Nucleus accumbens (tissue), 56 donors: Measurements from ENCODE around the gene EHBP1L1.
A peak's percentile ranks its signal among the peaks of the same experiment; 100 is the strongest.

Experiments
- DNase-seq, 56 donors: peaks; one replicate each; lab custom pipeline; 2025; lab: John Stamatoyannopoulos, UW

Gene EHBP1L1

DNA sequence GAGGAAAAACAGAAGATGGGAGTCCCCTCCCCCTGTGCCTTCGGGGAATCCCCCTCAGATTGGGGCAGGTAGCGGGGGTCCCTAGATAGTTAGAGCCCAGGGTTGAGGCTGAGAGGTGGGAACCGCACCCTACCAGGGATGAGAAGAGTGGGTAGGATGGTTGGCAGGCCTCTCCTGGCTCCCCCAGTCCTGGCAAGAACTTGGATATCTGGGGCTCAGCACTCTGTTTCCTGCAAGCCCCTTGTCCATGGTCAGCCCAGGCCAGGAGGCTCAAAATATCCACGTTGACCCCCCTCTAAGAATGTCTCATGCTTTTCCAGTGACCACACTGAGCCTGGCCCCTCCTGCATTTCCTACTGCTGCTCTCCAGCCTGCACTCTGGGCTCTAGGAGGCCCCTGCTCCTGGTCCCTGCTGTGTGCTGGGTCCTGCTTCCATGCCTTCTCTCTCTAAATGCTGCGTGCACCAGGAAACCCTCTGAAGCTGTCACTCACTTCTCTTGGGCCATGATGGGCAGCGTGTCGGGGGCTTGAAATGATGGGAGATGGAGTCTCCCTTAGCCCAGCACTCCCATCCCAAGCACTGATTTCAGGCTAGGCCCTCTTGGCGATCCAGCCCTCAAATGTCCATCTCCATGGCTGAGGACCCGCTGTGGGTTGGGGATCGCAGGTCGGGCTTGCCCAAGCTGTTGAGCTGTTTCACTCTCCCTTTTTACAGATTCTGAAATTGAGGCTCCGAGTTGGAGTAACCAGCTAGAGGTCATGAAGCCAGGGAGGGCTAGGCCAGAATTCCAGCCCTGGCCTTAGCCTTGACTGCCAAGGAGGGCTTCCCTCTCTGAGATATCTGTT lies 36.1 kb downstream of the EHBP1L1 start:
- DNase-seq: peak in 2 of 56 donors; percentile 47 to 57

DNA sequence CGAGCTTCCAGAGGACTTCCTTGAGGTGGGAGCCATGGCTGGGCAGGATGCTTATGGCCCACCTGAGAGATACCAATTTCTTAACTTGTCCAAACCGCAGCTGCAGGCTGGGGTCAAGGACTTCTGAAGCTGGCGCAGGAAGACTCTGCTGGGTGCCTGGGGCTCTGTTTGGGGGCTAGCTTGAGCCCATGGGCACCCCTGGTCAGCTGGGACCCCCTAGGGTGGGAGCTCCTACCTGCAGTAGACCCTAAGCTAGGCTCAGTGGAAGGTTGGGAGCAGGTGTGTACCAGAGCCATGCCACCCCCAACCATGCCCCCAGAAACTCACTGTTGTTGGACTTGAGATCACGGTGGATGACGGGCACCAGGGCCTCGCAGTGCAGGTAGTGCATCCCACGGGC lies 36.8 kb downstream of the EHBP1L1 start:
- DNase-seq: no peak

DNA sequence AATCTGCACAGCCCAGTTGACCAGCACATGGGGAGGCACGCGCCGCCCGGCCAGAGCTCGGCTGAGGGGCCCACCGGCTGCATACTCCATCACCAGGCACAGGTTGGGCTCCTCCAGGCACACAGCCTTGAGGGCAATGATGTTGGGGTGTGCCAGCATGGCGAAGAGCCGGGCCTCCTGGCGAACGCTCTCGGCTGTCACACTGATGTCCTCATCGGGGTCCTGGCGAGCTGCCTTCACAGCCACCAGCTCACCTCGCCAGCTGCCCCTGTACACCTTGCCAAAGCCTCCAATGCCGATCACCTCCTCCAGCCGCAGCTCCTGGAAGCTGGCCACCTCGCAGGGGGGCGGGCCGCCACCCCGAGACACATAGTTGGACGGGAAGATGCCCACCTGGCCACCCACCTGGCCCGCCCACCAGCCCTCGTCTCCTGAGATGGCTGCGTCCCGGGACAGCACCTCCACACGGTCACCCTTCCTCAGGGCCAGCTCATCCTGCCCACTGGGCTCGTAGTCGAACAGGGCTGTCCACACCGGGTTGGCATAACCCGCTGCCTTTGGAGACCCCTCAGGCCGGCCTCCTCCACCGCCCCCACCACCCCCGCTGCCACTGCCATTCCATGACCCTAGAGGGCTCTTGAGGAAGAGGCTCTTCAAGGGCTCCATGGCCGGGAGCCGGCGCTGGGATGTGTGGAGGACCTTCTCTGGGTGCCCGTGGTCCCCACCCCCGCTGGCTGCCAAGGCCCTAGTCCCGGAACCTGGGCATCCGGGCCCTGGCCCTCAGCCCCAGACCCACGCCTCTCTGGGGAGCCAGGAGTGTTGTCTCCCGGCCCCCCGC lies 37.5 kb downstream of the EHBP1L1 start:
- peak in 5 of 56 donors; percentile 23 to 69 (median 38) for DNase-seq

DNA sequence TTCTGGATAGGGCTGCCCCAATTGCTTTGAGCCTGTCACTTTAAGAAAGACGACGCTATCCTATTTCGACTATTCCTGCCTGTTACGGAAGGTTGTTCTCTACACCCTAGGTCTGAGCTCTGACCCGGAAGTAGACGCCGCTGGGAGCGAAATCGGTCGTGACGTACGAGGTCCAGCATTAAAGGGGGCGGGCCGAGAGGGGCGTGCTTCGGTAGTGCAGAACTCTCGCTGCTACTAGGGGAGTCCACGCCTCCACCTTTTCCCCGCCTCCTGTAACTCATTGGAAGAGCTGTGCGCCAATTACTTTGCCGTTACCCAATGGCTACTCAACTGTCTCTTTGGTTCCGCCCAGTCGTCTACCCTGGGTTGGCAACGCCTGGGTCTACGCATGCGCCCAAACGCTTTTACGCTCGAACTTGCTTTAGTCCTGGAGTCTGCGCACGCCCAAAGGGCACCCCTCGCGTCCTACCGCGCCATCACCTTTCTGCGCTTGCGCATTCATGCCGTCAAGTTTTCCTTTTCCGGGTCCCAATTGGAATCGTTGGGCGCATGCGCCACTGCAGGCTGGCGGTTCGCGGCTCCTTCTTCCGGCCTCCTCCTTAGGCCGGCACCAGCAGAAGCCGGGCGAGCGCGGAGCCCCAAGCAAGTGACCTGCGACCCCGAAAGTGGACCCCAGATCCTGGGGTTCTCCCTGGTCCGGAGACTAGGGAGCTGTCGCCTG lies 39.5 kb downstream of the EHBP1L1 start, which contains the start of gene PCNX3:
Gene PCNX3, plus strand, starts transcription at position 548 of the 721 bp plus-strand sequence. CDS start 536 bp downstream, outside the sequence.
- DNase-seq: peak; percentile 98 to 100 (median 100)

DNA sequence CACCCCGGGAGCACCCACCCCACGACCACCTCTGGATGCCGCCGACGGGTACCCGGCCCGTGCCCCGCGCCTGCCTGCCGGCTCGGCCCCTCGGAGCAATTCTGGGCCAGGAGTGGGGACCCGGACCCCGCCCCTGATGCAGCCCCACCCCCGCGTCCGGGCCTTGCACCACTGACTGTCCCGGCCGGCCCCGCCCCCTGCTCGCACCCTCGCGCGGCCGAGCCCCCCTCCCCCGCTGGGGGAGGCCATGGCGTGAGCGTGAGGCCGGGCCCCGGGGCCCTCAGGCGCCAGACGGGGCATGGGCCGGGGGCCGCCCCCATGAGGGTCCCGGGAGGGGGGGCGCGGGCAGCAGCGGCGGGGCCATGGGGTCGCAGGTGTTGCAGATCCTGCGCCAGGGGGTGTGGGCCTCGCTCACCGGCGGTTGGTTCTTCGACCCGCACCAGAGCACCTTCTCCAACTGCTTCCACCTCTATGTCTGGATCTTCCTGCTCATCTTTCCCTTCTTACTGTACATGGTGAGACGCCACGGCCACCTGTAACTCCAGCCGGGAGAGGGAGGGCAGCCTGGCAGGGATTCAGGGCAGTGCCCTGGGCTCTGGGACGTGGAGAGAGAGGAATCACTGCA lies 40.2 kb downstream of the EHBP1L1 start:
- DNase-seq: peak in 4 of 56 donors; percentile 42 to 64 (median 55)

DNA sequence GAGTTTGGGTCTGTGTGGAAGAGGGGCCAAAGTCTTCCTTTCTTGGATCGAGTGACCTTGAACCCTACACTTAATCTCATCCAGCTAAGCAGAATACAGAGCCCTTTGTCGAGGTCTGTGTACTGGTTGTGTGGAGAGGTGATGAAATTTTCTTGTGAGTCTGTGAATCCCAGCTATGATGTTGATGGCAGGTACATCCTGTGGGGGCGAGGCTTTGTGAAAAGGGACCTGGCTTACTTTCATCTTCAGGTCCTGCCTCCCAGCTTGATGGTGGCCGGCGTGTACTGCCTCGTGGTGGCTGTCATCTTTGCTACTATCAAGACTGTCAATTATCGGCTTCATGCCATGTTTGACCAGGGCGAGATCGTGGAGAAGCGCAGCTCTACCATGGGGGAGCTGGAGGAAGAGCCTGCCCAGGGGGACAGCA lies 40.7 kb downstream of the EHBP1L1 start:
- DNase-seq: no peak

DNA sequence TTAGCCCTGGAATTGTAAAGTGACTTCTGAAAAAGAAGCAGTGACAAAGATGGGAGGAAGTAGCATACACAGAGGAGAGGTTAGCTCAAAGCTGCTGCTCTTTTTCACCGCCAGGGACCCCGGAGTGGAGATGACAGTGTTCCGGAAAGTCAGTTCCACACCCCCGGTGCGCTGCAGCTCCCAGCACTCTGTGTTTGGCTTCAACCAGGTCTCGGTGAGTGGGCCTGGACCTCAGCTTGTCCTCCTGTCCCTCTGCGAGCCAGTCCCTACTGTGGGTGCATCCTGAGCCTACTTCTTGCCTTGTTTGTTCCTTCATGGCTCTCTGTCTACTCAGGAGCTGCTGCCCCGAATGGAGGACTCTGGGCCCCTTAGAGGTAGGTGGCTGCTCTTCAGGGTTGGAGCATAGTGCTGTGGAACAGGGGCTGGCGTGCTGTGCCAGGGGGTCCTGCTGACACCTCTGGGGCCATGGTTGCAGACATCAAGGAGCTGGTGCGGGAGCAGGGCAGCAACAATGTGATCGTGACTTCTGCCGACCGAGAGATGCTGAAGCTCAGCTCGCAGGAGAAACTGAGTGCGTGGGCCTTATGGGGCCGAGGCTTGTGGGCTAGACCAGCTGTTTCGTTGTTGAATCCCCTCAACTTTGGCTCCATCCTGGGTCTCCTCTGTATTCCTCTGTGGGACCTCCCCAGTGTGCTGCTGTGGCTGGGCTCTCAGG lies 41.4 kb downstream of the EHBP1L1 start:
- DNase-seq: no peak

DNA sequence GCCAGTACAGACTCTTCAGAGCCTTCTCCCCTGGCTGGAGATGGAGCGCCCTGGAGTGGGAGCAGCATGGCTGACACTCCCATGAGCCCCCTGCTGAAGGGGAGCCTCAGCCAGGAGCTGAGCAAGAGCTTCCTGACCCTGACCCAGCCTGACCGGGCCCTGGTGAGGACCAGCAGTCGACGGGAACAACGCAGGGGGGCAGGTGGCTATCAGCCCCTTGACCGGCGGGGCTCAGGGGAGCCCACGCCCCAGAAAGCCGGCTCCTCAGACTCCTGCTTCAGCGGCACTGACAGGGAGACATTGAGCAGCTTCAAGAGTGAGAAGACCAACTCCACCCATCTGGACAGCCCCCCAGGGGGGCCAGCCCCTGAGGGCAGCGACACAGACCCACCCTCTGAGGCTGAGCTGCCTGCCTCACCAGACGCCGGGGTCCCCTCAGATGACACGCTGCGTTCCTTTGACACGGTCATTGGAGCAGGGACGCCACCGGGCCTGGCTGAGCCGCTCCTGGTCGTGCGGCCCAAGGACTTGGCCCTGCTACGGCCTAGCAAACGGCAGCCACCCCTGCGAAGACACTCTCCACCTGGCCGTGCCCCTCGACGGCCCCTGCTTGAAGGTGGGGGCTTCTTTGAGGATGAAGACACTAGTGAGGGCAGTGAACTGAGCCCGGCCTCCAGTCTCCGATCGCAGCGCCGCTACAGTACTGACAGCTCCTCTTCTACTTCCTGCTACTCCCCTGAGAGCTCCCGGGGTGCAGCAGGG lies 42.3 kb downstream of the EHBP1L1 start:
- no peak for DNase-seq

DNA sequence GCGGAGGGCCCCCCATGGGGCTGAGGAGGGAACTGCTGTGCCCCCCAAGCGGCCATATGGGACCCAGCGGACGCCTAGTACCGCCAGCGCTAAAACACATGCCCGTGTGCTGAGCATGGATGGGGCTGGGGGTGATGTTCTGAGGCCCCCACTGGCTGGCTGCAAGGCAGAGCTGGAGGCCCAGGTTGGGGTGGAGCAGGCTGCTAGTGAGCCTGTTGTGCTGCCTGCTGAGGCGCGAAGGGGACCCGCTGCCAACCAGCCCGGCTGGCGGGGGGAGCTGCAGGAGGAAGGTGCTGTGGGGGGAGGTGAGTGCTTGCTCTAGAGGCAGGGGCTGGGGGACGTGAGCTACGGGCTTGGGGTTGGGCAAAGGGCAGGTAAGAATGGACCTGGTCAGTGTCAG lies 42.9 kb downstream of the EHBP1L1 start:
- no peak for DNase-seq

DNA sequence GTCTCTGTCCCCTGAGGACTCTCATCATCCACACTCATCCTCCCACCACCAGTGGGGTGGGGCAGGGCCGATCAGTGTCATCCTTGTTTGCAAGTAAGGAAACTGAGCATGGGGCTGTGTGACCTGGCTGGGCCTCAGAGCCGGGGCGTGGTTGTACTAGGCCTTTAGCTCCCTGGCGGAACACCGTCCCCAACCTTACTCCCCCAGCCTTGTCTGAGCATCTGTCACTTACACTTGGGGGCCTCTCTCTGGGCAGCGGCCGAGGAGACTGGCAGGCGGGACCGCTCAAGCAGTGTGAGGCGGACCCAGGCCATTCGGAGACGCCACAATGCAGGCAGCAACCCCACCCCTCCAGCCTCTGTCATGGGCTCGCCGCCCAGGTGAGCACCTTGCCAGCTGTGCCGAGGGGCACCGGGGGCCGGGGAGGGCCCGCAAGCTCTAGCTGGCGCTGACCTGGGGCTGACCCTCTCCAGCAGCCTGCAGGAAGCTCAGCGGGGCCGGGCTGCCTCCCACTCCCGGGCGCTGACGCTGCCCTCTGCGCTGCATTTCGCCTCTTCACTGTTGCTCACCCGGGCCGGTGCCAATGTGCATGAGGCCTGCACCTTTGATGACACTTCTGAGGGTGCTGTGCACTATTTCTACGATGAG lies 43.6 kb downstream of the EHBP1L1 start:
- DNase-seq: no peak

DNA sequence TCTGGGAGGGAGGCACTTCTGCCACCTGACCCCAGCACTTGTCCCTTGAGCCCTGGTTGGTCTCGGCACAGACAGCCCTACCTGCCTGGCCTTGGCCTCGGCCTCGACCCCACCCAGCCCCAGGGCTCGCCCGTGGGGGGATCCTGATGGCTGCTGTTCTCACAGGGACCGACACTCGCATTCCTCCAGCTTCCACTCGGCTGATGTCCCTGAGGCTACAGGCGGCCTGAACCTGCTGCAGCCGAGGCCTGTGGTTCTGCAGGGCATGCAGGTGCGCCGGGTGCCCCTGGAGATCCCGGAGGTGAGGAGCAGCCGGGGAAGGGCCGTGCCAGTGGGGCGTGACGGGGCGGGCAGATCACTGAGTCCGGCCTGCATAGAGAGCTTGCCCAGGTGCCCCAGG lies 44.8 kb downstream of the EHBP1L1 start:
- DNase-seq: no peak

DNA sequence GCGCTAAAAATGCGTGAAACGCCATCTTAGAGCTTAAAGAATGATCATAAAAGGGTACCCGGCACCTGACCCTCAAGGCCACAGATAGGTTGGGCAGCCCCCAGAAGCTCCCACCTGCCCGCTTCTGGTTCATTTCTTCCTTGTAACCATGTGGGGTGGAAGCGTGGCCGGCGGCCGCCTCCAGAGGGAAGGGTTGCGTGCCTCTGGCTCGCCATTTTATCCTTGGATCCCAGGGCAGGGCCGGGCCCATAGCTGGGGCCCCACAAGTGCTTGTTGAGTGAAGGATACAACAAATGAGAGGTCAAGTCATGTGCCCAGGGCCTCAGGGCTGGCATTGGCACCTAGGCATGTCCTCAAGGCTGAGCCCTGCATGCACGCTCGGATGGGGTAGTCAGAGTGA lies 45.6 kb downstream of the EHBP1L1 start:
- DNase-seq: no peak

DNA sequence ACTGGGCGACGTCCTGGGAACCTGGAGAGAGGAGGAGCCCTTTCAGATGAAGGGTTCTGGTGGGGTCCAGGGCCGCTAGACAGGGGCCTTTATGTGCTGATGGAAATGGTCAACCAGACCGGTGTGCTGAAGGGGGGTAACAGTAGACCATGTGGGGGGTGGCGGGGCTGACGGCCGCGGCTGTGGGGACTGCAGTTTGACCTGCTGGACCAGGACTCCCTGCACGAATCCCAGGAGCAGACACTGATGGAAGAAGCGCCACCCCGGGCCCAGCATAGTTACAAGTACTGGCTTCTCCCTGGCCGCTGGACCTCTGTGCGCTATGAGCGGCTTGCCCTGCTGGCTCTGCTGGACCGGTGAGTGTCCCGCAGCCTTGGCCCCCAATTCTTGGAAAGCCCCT lies 46.2 kb downstream of the EHBP1L1 start:
- no peak for DNase-seq

DNA sequence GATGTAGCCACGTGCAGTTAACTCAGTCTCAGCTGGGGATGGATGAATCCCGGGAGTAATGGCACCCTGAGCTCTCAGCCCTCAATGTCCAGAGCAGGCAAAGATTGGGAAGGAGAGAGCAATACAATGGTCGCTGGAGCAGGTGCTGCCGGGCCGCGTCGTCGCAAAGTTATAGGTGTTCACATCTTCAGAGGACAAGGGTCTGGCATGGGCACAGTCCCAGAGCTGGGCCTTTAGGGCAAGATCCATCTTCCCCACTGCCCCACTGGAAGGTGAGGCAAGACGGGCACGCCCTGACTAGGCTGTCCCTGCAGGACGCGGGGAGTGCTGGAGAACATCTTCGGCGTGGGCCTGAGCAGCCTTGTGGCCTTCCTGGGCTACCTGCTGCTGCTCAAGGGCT lies 47.3 kb downstream of the EHBP1L1 start:
- no peak for DNase-seq

DNA sequence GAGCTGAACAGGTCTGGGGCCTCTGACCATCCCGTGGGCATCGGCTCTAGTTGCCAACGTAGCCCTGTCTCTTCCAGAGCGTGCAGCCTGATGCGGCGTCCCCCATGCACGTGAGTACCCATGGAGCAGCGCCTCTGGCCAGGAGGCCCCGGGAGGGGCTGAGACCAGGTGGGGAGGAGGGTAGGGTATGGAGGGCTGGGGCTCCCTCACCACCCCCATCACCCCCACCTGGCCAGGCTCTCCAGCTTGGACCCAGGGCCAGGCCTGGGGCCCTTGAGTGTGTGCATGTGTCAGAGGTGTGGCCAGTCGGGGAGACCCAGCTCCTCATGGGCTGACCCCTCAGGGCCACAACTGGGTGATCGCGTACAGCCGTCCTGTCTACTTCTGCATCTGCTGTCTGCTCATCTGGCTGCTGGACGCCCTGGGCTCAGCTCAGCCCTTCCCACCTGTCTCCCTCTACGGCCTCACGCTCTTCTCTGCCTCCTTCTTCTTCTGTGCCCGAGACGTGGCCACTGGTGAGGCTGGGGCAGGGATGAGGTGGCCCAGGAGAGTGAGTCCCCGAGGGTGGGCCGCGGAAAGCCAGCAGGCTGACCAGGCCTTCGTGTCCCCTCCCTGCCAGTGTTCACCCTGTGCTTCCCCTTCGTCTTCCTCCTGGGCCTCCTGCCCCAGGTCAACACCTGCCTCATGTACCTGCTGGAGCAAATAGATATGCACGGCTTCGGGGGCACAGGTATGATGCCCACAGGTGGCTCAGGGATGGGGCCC lies 48.2 kb downstream of the EHBP1L1 start:
- no peak for DNase-seq

DNA sequence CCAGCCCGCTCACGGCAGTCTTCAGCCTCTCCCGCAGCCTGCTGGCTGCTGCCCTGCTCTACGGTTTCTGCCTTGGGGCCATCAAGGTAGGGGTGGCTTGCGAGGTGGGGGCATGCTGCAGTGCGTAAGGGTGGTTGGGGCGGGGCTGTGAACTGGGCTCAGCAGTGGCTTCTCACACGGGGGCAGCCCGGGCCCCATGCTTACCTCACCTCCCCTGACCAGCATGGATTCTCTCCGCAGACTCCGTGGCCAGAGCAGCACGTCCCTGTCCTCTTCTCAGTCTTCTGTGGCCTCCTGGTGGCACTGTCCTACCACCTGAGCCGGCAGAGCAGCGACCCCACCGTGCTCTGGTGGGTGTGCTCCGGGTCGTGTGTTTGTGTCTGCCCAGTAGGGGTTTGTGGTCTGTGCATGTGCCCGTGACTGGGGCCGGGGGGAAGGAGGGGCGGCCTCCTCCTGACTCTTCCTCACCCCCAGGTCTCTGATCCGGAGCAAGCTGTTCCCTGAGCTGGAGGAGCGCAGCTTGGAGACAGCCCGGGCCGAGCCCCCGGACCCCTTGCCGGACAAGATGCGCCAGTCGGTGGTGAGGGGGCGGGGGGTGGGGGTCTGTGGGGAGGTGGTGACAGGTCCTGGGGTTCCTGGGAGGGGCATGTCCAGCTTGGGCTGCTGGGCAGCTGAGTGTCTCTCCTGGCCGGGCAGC lies 49.2 kb downstream of the EHBP1L1 start:
- DNase-seq: no peak
